Mammary epithelial cell (primary cell): Measurements from ENCODE around the gene TMEM255B.

ENCODE experiments used
- EZH2 ChIP-seq: IDR thresholded peaks from 2 replicates; pipeline ENCODE4 v1.6.1; 2012; ENCODE audit warnings: low read length, inconsistent platforms, borderline replicate concordance
- TF ChIP-seq, protein P1 (sequence below), 2 donors: IDR thresholded peaks in 1 of 2; conservative IDR thresholded peaks in 1 of 2; 2 replicates each; pipeline ENCODE4 v1.5.1; 2011 to 2012; ENCODE audit warnings: inconsistent platforms in 2 of 2, low read length in 2 of 2, mild to moderate bottlenecking in 2 of 2, control low read depth in 1 of 2, low read depth in 1 of 2; ENCODE audit not compliant: insufficient read depth in 1 of 2; ENCODE audit errors: extremely low read depth in 1 of 2

- no peak for TF ChIP-seq EZH2
- TF ChIP-seq, protein P1, sequence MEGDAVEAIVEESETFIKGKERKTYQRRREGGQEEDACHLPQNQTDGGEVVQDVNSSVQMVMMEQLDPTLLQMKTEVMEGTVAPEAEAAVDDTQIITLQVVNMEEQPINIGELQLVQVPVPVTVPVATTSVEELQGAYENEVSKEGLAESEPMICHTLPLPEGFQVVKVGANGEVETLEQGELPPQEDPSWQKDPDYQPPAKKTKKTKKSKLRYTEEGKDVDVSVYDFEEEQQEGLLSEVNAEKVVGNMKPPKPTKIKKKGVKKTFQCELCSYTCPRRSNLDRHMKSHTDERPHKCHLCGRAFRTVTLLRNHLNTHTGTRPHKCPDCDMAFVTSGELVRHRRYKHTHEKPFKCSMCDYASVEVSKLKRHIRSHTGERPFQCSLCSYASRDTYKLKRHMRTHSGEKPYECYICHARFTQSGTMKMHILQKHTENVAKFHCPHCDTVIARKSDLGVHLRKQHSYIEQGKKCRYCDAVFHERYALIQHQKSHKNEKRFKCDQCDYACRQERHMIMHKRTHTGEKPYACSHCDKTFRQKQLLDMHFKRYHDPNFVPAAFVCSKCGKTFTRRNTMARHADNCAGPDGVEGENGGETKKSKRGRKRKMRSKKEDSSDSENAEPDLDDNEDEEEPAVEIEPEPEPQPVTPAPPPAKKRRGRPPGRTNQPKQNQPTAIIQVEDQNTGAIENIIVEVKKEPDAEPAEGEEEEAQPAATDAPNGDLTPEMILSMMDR (conservative IDR thresholded peaks at IDR 0.05 in 1 of 2, IDR thresholded peaks at IDR 0.05 in 1 of 2; ENCODE audit: extremely low read depth in 1 of 2, insufficient read depth in 1 of 2, low read depth in 1 of 2, low read length in 2 of 2): no peak
Measured at GRCh38 chr13:113796211-113796963, 37.4 kb downstream of the TMEM255B start.
